Breast epithelium (tissue), 4 donors: Measurements from ENCODE around the gene NDUFAF3. TPM values are rescaled to one million over a fixed set of nuclear protein-coding genes. Genes with fewer than 3 reads are reported as not detected.

Experiments used
- DNase-seq, 2 donors: peaks; one replicate each; pipeline ENCODE4 v3.0.0-alpha.2; 2019; ENCODE audit warnings: low spot score in 2 of 2
- H3K27ac ChIP-seq, 2 donors: fragments of 200-600 bp; sonication (generic) in 1 of 2; one replicate each; pipeline ENCODE4 v1.5.1; 2016 to 2019; ENCODE audit warnings: mild to moderate bottlenecking in 1 of 2
- H3K27me3 ChIP-seq, 2 donors: fragments of 200-600 bp; sonication (generic) in 1 of 2; one replicate each; pipeline versions ENCODE4 v1.5.1 to v1.6.0; 2017 to 2019; ENCODE audit warnings: control low read depth in 1 of 2, mild to moderate bottlenecking in 1 of 2
- H3K36me3 ChIP-seq: fragments of 200-600 bp; one replicate; pipeline ENCODE4 v1.5.1; 2019
- H3K4me1 ChIP-seq, 2 donors: fragments of 200-600 bp; sonication (generic); one replicate each; pipeline ENCODE4 v1.5.1; 2016 to 2019; ENCODE audit warnings: control low read depth in 1 of 2
- H3K4me3 ChIP-seq, 3 donors: fragments of 200-600 bp; sonication (generic); 1 replicate in 2 of 3; 2 replicates in 1 of 3; pipeline ENCODE4 v1.5.1; 2016 to 2019; ENCODE audit warnings: mild to moderate bottlenecking in 3 of 3, moderate library complexity in 2 of 3
- H3K9me3 ChIP-seq, 2 donors: fragments of 200-600 bp; sonication (generic) in 1 of 2; one replicate each; pipeline ENCODE4 v1.5.1; 2016 to 2019; ENCODE audit warnings: control low read depth in 1 of 2
- CTCF ChIP-seq, 3 donors: fragments of 450-650 bp; IDR thresholded peaks; one replicate each; pipeline ENCODE4 v1.5.1; 2016 to 2017; ENCODE audit warnings: antibody characterized with exemption in 3 of 3, mild to moderate bottlenecking in 3 of 3, moderate library complexity in 3 of 3
- POLR2A ChIP-seq: fragments of 450-650 bp; IDR thresholded peaks from one replicate; pipeline ENCODE4 v1.6.1; 2016; ENCODE audit warnings: antibody characterized with exemption, mild to moderate bottlenecking, moderate library complexity
- POLR2AphosphoS5 ChIP-seq, 3 donors: sonication (generic); formaldehyde crosslinking; IDR thresholded peaks; one replicate each; pipeline ENCODE4 v1.6.1; 2017; ENCODE audit warnings: antibody characterized with exemption in 3 of 3
- intact Hi-C: fragments of 100-400 bp; cut with DNase I; formaldehyde crosslinking; loops from one replicate; pipeline ENCODE4 v1.15.1; 2023; ENCODE audit warnings: low total_unique reads
- total RNA-seq, 3 donors: library from RNA; depleted of rRNA; stranded (reverse); fragments of >200 nt; gene quantifications; one replicate each; pipeline ENCODE4 v1.1.0, GENCODE V29; 2016

Gene NDUFAF3
- total RNA-seq, 3 donors from 2014 or later = 151 to 171 (median 164) TPM

GRCh38 chr3:49057268-49057667 lies 35.3 kb downstream of the NDUFAF3 start:
- peaks cover 14% of the 10 kb centered on the region for H3K36me3 ChIP-seq
- intact Hi-C loops = no loop called here
- no peak for DNase-seq
- H3K27me3 ChIP-seq = no peaks in the 10 kb centered on the region
- TF ChIP-seq POLR2AphosphoS5 (IDR thresholded peaks at IDR 0.05) (no peak), CTCF (IDR thresholded peaks at IDR 0.05) (no peak), POLR2A (no peak)
- H3K9me3 ChIP-seq = no peaks in the 10 kb centered on the region
- no peak overlapping the region for H3K27ac ChIP-seq
- H3K4me1 ChIP-seq = no peaks in the 10 kb centered on the region
- no peak overlapping the region for H3K4me3 ChIP-seq

- Histone ChIP-seq H3K4me3 (no peak overlapping the region), H3K27me3 (no peaks in the 10 kb centered on the region), H3K36me3 (peaks cover 14% of the 10 kb centered on the region), H3K4me1 (no peaks in the 10 kb centered on the region), H3K27ac (no peak overlapping the region), H3K9me3 (no peaks in the 10 kb centered on the region)
- DNase-seq = no peak
- intact Hi-C loops = no loop called here
- TF ChIP-seq POLR2AphosphoS5 (IDR thresholded peaks at IDR 0.05) = no peak
Measured at GRCh38 chr3:49058011-49058410, 36.1 kb downstream of the NDUFAF3 start.

Other genes with a start within 250 kb of the NDUFAF3 start
- gene PRKAR2A, start 174.2 kb upstream of the NDUFAF3 start, total RNA-seq = 10 to 100 TPM; 27.2 to 33.0 (median 30.7) TPM
- 10 to 100 TPM; 24.7 to 37.3 (median 30.2) TPM for gene SLC25A20, start 123.2 kb upstream of the NDUFAF3 start, total RNA-seq
- gene ARIH2, start 103.3 kb upstream of the NDUFAF3 start, total RNA-seq = 100 to 1,000 TPM in 1 of 3 donors, 10 to 100 TPM in 2; 70.7 to 111 (median 100.0) TPM
- gene P4HTM, start 31.9 kb upstream of the NDUFAF3 start, total RNA-seq = 10 to 100 TPM; 29.9 to 59.7 (median 58.7) TPM
- 100 to 1,000 TPM in 2 of 3 donors, 10 to 100 TPM in 1; 57.9 to 143 (median 135) TPM for gene WDR6, start 14.7 kb upstream of the NDUFAF3 start, total RNA-seq
- gene DALRD3, start 3.5 kb upstream of the NDUFAF3 start, total RNA-seq = 10 to 100 TPM; 27.5 to 48.4 (median 37.7) TPM
- gene IMPDH2, start 7.3 kb downstream of the NDUFAF3 start, total RNA-seq = 100 to 1,000 TPM; 123 to 216 (median 178) TPM
- 100 to 1,000 TPM in 1 of 3 donors, 10 to 100 TPM in 2; 73.1 to 115 (median 99.3) TPM for gene QRICH1, start 72.0 kb downstream of the NDUFAF3 start, total RNA-seq
- gene QARS1, start 82.6 kb downstream of the NDUFAF3 start, total RNA-seq = 100 to 1,000 TPM; 233 to 268 (median 252) TPM
- 10 to 100 TPM; 49.2 to 57.2 (median 56.2) TPM for gene USP19, start 98.7 kb downstream of the NDUFAF3 start, total RNA-seq
- gene LAMB2, start 110.9 kb downstream of the NDUFAF3 start, total RNA-seq = 100 to 1,000 TPM; 411 to 700 (median 540) TPM
- 10 to 100 TPM; 29.0 to 39.7 (median 31.8) TPM for gene CCDC71, start 144.2 kb downstream of the NDUFAF3 start, total RNA-seq
- gene KLHDC8B, start 149.5 kb downstream of the NDUFAF3 start, total RNA-seq = 100 to 1,000 TPM in 1 of 3 donors, 10 to 100 TPM in 2; 38.7 to 106 (median 46.2) TPM